Neutrophil (primary cell): ENCODE measurements around the gene CERCAM.

Experiments
- H3K27ac ChIP-seq: fragments of 200-600 bp; sonication (generic); 2 replicates; pipeline ENCODE4 v1.5.1; 2016; ENCODE audit warnings: mild to moderate bottlenecking, moderate library complexity
- H3K27me3 ChIP-seq: fragments of 200-600 bp; sonication (generic); 2 replicates; pipeline ENCODE4 v1.6.0; 2016; ENCODE audit warnings: mild to moderate bottlenecking
- H3K36me3 ChIP-seq: fragments of 200-600 bp; sonication (generic); 2 replicates; pipeline ENCODE4 v1.5.1; 2017
- H3K4me1 ChIP-seq, 2 experiments: fragments of 200-600 bp in 1 of 2; sonication (generic) in 1 of 2; 1 replicate in 1 of 2; 2 replicates in 1 of 2; pipeline versions ENCODE4 v1.5.1 to v1.6.1; 2013 to 2016; ENCODE audit warnings: low read depth in 1 of 2, low read length in 1 of 2, mild to moderate bottlenecking in 1 of 2, moderate library complexity in 1 of 2; ENCODE audit not compliant: control insufficient read depth in 1 of 2, insufficient read depth in 1 of 2
- H3K4me3 ChIP-seq, 2 experiments: fragments of 200-600 bp in 1 of 2; sonication (generic) in 1 of 2; 1 replicate in 1 of 2; 2 replicates in 1 of 2; pipeline ENCODE4 v1.5.1; 2013 to 2016; ENCODE audit warnings: low read depth in 1 of 2, low read length in 1 of 2, mild to moderate bottlenecking in 1 of 2, moderate library complexity in 1 of 2
- H3K9me3 ChIP-seq: fragments of 200-600 bp; sonication (generic); 2 replicates; pipeline ENCODE4 v1.5.1; 2016
- CTCF ChIP-seq: fragments of 200-600 bp; sonication (generic); IDR thresholded peaks from 2 replicates; pipeline ENCODE4 v1.5.1; 2016; ENCODE audit warnings: antibody characterized with exemption

CERCAM gene

GRCh38 chr9:128481561-128481960 lies 60.9 kb downstream of the CERCAM start:
- no peak for TF ChIP-seq CTCF
- no peak overlapping the region for H3K4me3 ChIP-seq
- H3K4me1 ChIP-seq = no peaks in the 10 kb centered on the region
- no peak overlapping the region for H3K27ac ChIP-seq
- H3K27me3 ChIP-seq = no peaks in the 10 kb centered on the region
- H3K9me3 ChIP-seq = no peaks in the 10 kb centered on the region
- H3K36me3 ChIP-seq = peaks cover 88% of the 10 kb centered on the region

- Histone ChIP-seq H3K27me3 (no peaks in the 10 kb centered on the region), H3K4me1 (no peaks in the 10 kb centered on the region), H3K27ac (no peak overlapping the region), H3K36me3 (peaks cover 95% of the 10 kb centered on the region), H3K9me3 (no peaks in the 10 kb centered on the region), H3K4me3 (no peak overlapping the region)
- TF ChIP-seq CTCF = no peak
Measured at GRCh38 chr9:128482186-128482585, 61.5 kb downstream of the CERCAM start.

- no peak for TF ChIP-seq CTCF
- H3K4me1 ChIP-seq = no peaks in the 10 kb centered on the region
- no peak overlapping the region for H3K4me3 ChIP-seq
- H3K27ac ChIP-seq = no peak overlapping the region
- peaks cover 96% of the 10 kb centered on the region for H3K36me3 ChIP-seq
- H3K27me3 ChIP-seq = no peaks in the 10 kb centered on the region
- H3K9me3 ChIP-seq = no peaks in the 10 kb centered on the region
Measured at GRCh38 chr9:128484686-128485413, 64.2 kb downstream of the CERCAM start.

- H3K27me3 ChIP-seq = no peaks in the 10 kb centered on the region
- no peak overlapping the region for H3K4me3 ChIP-seq
- no peaks in the 10 kb centered on the region for H3K9me3 ChIP-seq
- H3K4me1 ChIP-seq = no peaks in the 10 kb centered on the region
- no peak overlapping the region for H3K27ac ChIP-seq
- no peak for TF ChIP-seq CTCF
- H3K36me3 ChIP-seq = peaks cover 96% of the 10 kb centered on the region
Measured at GRCh38 chr9:128485414-128485855, 64.8 kb downstream of the CERCAM start.

GRCh38 chr9:128486201-128486600 lies 65.5 kb downstream of the CERCAM start:
- H3K27ac ChIP-seq = no peak overlapping the region
- no peaks in the 10 kb centered on the region for H3K4me1 ChIP-seq
- H3K36me3 ChIP-seq = peaks cover 95% of the 10 kb centered on the region
- no peak for TF ChIP-seq CTCF
- H3K27me3 ChIP-seq = no peaks in the 10 kb centered on the region
- no peak overlapping the region for H3K4me3 ChIP-seq
- H3K9me3 ChIP-seq = no peaks in the 10 kb centered on the region
